ENCODE results near the gene DGKG.

GRCh38 chr3:186125118-186125517, 236.9 kb downstream of the DGKG start:
- TF ChIP-seq POLR2A (IDR thresholded peaks at IDR 0.05) (no peak), CTCF (IDR thresholded peaks at IDR 0.05) (no peak)

Measured in testis (tissue), 2 donors.